ENCODE measurements around the gene DNAJB12.
"Not testable (repeated sequence)": the region's sequence is repeated elsewhere in the genome, so short reads cannot be mapped to it uniquely, and the experiment has no call there.

DNAJB12 gene

DNA sequence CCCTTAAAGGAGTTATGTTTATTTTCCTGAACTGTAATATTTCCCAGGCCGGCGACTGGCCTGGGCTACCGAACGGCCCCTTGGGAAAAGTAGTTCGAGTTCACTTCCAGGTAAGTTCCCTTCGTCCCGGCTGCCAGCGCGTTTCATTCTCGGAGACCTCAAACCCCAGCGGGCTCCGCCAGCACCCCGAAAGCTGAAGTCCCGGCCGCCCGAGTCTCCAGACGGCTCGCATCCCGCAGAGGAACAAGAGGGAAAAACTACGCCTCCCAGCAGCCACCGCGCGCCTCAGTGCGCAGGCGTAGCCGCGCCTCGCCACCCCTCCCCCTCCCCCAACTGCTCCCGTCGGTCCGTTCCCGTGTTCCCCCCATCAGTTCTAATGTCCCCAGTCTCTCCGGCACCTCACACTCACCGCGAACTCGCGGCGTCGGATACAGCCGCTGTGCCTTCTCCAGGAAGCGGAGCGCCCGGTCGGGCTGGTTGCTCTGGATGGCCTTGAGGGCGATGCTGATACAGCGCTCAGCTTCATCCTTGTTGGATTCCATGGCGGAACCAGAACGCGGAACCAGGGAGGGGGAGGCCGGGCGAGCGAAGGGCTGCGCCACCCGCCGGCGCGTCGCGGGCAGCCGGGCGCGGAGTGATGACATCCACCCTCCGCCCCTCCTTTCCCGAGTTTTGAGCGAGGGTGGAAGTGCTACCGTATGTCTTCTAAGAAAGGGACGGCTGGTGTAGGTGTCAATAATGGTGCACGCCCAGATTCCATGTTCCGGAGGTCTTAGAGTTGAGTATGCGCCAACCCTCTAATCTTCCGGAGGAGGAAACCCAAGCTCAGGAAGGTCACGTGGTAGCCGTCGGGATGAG, at the start of gene DNAJB12:
Gene DNAJB12 (minus strand): TSS at position 564 of the 858 bp plus-strand sequence. CDS start 22 bp downstream, at position 542.
- FAIRE-seq = no peak

GRCh38 chr10:72395581-72395980, 40.9 kb upstream of the DNAJB12 start:
- FAIRE-seq = not testable (repeated sequence)

GRCh38 chr10:72392571-72392970, 37.9 kb upstream of the DNAJB12 start:
- no peak for FAIRE-seq

DNA sequence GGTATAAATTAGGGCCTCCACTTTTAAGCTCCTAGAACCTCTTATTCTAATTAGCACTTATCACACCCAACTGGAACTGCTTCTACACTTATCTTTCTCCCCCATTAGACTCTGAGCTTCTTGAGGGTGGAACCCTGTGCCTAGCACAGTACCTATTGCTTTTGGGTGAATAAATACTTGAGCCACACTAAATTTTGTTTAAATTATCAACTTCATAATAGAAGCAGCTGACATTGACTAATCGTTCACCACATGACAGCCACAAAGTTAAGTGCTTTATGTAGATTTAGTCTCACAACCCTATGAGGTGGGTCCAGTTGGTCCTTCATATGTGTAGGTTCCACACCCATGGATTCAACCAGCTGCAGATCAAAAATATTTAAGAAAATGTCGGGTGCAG, 36.0 kb upstream of the DNAJB12 start:
- no peak for FAIRE-seq

DNA sequence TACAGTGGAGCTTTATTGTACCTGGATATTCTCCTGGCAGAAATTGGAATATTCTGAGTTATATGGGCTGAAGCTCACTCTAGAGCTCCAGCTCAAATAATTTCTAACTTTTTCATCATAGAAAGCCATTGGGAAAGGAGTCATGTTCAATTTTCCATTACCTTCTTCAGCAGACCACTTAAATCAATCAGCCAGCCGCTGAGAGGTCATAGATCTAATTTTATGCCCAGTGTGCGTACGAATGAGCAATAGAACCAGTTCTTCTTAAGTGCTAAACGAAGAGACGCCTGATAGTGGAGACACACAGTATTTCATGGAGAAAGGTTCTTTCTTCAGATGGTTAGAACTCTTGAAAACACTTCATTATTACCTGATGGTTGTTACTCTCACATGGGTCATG, 35.0 kb upstream of the DNAJB12 start:
- no peak for FAIRE-seq

DNA sequence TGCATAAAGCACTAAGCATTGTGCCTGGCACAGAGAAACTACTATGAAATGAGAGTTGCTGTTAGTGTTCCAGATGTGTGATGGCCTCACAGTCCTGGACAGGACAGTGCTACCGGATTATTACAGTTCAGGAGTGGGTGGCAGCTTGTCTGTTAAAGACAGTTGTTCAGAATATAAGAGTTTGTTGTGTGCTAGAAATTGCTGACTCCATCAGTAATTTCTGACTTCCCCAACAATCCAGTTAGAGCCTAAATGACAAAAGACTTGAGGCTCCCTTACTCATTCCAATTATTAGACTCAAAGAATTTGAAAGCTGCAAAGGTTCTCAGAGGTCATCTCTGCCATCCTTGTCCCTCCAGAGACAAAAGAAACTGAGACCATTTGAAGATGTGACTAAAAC, 34.3 kb upstream of the DNAJB12 start:
- FAIRE-seq = no peak

DNA sequence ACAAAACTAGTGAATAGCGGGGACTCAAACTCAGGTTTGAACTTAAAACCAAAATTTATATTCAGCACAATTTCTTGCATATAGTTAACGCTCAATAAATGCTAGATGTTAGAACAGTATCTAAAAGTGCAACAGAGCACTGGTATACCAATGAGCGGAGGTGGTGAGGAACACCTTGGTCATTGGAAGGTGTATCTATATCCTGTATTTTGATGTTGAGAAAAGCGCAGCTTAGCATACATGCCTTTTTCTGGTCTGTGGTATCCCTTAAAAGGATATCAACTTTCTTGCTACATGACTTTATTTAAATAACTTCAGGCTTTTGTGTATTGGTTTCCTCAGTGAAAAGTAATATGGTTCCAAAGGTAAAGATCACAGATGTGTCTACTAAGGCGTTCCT, 33.3 kb upstream of the DNAJB12 start:
- FAIRE-seq = no peak

GRCh38 chr10:72386916-72387586, 32.3 kb upstream of the DNAJB12 start:
- no peak for FAIRE-seq

DNA sequence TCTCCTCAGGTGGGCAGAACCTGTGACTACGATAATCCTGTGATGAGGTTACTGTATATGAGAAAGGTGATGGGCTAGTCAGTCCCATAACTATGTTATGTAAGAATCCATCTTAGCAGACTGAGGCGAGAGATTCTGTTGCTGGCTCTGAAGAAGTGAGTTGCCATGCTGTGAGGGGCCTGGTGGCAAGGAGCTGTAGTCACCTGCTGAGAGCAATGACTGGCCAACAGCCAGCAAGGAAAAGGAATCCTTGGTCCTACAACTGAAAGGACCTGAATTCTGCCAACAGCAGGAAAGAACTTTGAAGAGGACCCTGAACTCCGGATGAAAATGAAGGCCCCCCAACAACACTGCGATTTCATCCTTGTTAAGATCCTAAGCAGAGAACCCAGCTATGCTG, 31.0 kb upstream of the DNAJB12 start:
- FAIRE-seq = no peak

GRCh38 chr10:72384982-72385381, 30.3 kb upstream of the DNAJB12 start:
- FAIRE-seq = not testable (repeated sequence)

DNA sequence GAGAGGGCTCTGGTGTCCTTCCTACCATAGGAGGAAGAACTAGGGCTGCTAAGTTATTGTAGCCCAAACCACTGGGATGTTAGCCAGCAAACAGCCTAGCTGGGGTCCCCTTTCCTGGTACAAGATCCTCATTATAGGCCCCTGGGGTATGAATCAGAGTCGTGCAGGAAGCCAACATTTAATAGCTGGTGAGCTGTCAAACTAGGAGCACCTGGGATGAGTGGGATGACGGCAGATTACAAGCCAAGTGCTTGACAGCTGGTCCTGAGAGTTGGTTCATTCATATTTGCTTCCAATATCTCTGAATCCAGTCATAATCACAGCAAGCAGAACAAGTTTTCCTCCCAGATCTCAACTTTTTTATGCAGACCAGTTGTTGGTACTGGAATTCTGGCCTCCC, 25.1 kb upstream of the DNAJB12 start:
- FAIRE-seq = no peak

- FAIRE-seq = no peak
These were observed 24.3 kb upstream of the DNAJB12 start for GRCh38 chr10:72379062-72379461.

GRCh38 chr10:72375585-72375984, 20.9 kb upstream of the DNAJB12 start:
- no peak for FAIRE-seq

GRCh38 chr10:72375173-72375572, 20.5 kb upstream of the DNAJB12 start:
- FAIRE-seq = no peak

GRCh38 chr10:72370201-72370722, 15.5 kb upstream of the DNAJB12 start:
- no peak for FAIRE-seq

DNA sequence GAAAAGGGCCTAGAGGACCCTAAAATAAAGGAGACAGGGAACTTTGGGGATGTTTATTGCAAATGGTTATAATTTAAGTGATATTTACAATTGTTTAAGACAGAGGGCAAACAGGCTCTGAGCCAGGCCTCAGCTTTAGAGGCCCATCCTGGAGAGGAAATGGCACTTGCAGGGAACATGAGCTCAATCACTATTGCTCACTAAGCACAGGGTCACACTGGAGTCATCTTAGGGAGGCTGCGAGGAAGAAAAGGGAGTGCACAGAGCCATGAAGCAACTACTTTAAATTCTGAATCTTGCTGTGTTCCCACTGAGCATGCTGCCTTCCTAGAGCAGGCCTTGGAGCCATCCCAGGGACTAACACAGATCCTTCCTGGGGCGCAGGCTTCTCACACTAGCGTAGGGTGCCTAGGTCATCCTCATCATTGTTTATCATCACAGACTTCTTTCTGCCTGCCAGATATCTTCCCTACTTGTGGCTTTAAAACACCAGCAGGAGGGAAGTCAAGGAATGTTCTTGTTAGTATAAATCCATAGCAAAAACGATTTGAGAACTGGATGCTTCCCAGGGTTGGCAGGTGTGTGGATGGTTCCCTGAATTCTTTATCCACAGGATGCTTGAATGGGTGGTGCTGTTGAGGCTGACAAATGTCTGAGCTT, 12.7 kb upstream of the DNAJB12 start:
- FAIRE-seq = no peak

- FAIRE-seq = no peak
These were observed 10.6 kb upstream of the DNAJB12 start for GRCh38 chr10:72365106-72365895.

DNA sequence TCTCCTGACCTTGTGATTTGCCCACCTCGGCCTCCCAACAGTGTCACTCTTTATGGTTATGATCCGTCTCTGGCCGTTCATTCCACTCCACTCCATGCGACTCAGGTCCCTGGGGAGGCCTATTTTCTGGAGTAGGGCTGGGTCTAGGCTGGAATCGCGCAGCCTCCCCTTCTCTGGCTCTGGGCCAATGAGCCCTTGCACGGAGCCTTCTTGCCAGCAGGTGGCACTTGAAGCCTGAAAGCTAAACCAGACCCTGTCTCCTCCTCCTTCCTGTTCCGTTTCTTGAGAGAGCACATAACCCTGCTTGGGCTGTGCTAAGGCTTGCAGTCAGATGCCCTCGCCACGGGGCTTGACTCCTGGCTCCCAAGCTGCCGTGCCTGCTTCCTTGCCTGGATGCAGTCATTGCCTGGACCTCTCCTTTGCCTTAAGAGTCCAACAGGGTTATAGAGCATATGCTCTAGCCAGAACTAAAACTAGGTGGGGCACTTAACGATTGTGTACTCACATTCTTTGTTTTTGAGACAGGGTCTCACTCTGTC, 9.6 kb upstream of the DNAJB12 start:
- FAIRE-seq = no peak

- FAIRE-seq = no peak
These were observed 2.3 kb upstream of the DNAJB12 start for GRCh38 chr10:72356987-72357386.

DNA sequence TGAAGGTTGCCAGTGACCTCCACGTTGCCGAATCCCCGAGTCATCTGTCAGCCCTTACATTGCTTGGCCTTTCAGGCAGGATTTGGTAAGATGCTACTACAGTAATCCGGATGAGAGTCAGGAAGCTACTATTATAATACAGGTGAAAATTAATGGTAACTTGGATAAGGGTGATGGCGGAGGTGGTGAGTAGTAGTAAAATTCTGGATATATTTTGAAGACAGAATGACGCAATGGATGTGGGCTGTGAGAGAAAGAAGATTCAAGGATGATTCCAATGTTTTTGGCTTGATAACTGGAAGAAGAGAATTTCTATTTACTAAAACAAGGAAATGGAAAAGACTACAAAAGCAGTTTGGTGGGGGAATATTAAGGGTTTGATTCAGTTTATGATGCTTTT, 1.4 kb upstream of the DNAJB12 start:
- no peak for FAIRE-seq

- FAIRE-seq = no peak
These were observed 466 bp upstream of the DNAJB12 start for GRCh38 chr10:72355214-72355555.

GRCh38 chr10:72353965-72354355, 759 bp downstream of the DNAJB12 start:
- no peak for FAIRE-seq

Measured in A204.1 (cell line).